Right lobe of liver (tissue), 4 donors: ENCODE results near the gene WDR93.

Source experiments
- POLR2A ChIP-seq: fragments of 450-650 bp; IDR thresholded peaks from one replicate; pipeline ENCODE4 v1.6.1; 2017; ENCODE audit warnings: antibody characterized with exemption, mild to moderate bottlenecking
- TF ChIP-seq, protein P1 (sequence below), 4 donors: fragments of 200-600 bp in 3 of 4; fragments of 450-650 bp in 1 of 4; IDR thresholded peaks; one replicate each; pipeline versions ENCODE4 v1.5.1 to v1.8.0; 2016 to 2022; ENCODE audit warnings: antibody characterized with exemption in 4 of 4, mild to moderate bottlenecking in 2 of 4
- donor health status: DM: no; HTN: no; CAD: no.
- donor health status: DM: no; HTN: no; CAD: no.
- donor health status: DM: no; HTN: yes; CAD: no.

DNA sequence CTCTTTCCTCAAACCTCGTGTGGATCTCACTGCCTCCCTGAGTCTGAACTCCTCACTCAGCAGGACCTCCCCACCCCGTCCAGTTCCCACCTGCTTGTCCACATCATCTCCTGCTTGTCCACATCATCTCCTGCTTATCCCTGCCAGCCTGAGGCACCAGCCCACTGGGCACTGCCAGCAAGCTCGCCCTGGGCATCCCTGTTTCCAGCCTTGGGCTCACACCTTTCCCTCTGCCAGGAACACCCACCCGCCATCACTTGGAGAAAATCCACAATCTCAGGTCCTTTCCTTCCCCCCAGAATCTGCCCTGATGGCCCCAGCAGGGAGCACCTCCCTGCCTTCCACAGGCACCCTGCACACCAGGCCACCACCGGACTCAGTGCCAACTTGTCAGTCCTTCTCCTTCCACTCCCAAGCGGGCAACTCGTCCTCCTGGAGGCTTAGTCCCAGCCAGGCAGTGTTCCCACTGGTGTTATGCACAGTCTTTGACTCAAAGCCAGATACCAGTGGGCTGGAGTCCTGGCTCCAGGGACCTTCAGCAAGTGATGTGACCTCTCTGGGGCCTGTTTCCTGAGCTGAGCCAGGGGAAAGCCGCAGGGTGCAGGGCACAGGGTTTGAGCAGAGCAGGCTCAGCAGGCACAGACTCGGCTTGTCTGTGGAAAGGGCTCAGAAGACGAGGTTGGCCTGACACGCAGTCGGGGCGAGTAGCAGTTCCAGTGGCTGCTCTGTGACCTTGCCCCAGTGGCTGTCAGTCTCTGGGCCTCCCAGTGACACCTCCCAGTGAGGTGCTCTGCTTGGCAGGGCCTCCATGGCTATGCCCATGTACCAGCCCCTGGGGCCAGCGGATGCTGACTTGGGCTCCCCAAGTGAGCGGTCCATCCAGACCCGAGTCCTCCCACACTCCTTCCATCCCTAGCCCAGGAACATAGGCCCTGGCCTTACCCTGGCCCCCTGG, 76.0 kb downstream of the WDR93 start:
- TF ChIP-seq, protein P1, sequence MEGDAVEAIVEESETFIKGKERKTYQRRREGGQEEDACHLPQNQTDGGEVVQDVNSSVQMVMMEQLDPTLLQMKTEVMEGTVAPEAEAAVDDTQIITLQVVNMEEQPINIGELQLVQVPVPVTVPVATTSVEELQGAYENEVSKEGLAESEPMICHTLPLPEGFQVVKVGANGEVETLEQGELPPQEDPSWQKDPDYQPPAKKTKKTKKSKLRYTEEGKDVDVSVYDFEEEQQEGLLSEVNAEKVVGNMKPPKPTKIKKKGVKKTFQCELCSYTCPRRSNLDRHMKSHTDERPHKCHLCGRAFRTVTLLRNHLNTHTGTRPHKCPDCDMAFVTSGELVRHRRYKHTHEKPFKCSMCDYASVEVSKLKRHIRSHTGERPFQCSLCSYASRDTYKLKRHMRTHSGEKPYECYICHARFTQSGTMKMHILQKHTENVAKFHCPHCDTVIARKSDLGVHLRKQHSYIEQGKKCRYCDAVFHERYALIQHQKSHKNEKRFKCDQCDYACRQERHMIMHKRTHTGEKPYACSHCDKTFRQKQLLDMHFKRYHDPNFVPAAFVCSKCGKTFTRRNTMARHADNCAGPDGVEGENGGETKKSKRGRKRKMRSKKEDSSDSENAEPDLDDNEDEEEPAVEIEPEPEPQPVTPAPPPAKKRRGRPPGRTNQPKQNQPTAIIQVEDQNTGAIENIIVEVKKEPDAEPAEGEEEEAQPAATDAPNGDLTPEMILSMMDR (IDR thresholded peaks at IDR 0.05), result no peak
- TF ChIP-seq POLR2A, result no peak
